ENCODE measurements around the gene GRID2.

- TF ChIP-seq, protein P1, sequence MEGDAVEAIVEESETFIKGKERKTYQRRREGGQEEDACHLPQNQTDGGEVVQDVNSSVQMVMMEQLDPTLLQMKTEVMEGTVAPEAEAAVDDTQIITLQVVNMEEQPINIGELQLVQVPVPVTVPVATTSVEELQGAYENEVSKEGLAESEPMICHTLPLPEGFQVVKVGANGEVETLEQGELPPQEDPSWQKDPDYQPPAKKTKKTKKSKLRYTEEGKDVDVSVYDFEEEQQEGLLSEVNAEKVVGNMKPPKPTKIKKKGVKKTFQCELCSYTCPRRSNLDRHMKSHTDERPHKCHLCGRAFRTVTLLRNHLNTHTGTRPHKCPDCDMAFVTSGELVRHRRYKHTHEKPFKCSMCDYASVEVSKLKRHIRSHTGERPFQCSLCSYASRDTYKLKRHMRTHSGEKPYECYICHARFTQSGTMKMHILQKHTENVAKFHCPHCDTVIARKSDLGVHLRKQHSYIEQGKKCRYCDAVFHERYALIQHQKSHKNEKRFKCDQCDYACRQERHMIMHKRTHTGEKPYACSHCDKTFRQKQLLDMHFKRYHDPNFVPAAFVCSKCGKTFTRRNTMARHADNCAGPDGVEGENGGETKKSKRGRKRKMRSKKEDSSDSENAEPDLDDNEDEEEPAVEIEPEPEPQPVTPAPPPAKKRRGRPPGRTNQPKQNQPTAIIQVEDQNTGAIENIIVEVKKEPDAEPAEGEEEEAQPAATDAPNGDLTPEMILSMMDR (optimal IDR thresholded peaks at IDR 0.05 in 1 of 3, IDR thresholded peaks at IDR 0.05 in 1 of 3, conservative IDR thresholded peaks at IDR 0.05 in 1 of 3; ENCODE audit: extremely low read depth in 1 of 3, insufficient read depth in 2 of 3, low read length in 3 of 3), result no peak
- no peak for TF ChIP-seq EZH2 (IDR thresholded peaks at IDR 0.05; ENCODE audit: low read length)
These were observed 1439.9 kb downstream of the GRID2 start for GRCh38 chr4:93743635-93744034.
